Erythroblast (primary cell): ENCODE measurements around the gene CBLIF.

Experiments
- GATA1 ChIP-seq: IDR thresholded peaks from 2 replicates; pipeline ENCODE4 v1.6.1; 2011; ENCODE audit warnings: low read depth, mild to moderate bottlenecking, control low read depth, low read length, moderate library complexity
- POLR2A ChIP-seq: IDR thresholded peaks from 2 replicates; pipeline ENCODE4 v1.6.1; 2011; ENCODE audit warnings: mild to moderate bottlenecking, low read length

GRCh38 chr11:59785818-59786217 lies 59.5 kb downstream of the CBLIF start:
- no peak for TF ChIP-seq POLR2A
- TF ChIP-seq GATA1 = no peak
